Measurements from ENCODE around the gene ANKH. TPM values are rescaled to one million over a fixed set of nuclear protein-coding genes. Genes with fewer than 3 reads are reported as not detected.
A peak's percentile ranks its signal among the peaks of the same experiment; 100 is the strongest.

Gene ANKH
- total and polyA plus RNA-seq, 2 of the 13 experiments (the other 11 are each of a cell fraction or from before 2014, with no cell fraction given): 25.0 to 36.0 TPM

GRCh38 chr5:14668181-14668591 is 203.4 kb downstream of the ANKH start (continued):
- TF ChIP-seq BCL3 (CRISPR knock-in tag; IDR thresholded peaks at IDR 0.05) (no peak), ZNF761 (CRISPR knock-in tag; conservative IDR thresholded peaks at IDR 0.05) (no peak), SMC3 (IDR thresholded peaks at IDR 0.05; ENCODE audit: low read length) (no peak), PCBP1 (IDR thresholded peaks at IDR 0.05; ENCODE audit: borderline replicate concordance, low read depth, low read length) (no peak), ZNF75D (CRISPR knock-in tag; IDR thresholded peaks at IDR 0.05; ENCODE audit: borderline replicate concordance) (no peak), HNF4A (CRISPR knock-in tag; IDR thresholded peaks at IDR 0.05) (peak; percentile 37; the same call in 1 of the 2 replicates), ZNF160 (CRISPR knock-in tag; IDR thresholded peaks at IDR 0.05) (no peak), BRD4 (CRISPR knock-in tag; IDR thresholded peaks at IDR 0.05) (no peak), TARDBP (CRISPR knock-in tag; IDR thresholded peaks at IDR 0.05) (0 out of 2 replicates have a peak, but pooled peaks have one; percentile 25), RFX1 (IDR thresholded peaks at IDR 0.05) (no peak), SSRP1 (CRISPR knock-in tag; IDR thresholded peaks at IDR 0.05) (no peak), PATZ1 (CRISPR knock-in tag; IDR thresholded peaks at IDR 0.05) (peak; percentile 44; the same call in 1 of the 2 replicates), FOSL2 (CRISPR knock-in tag; IDR thresholded peaks at IDR 0.05) (no peak), ZNF841 (CRISPR knock-in tag; IDR thresholded peaks at IDR 0.05; ENCODE audit: borderline replicate concordance) (no peak), SNAPC4 (CRISPR knock-in tag; IDR thresholded peaks at IDR 0.05) (no peak), NFYC (CRISPR knock-in tag; IDR thresholded peaks at IDR 0.05) (no peak), MEIS1 (CRISPR knock-in tag; IDR thresholded peaks at IDR 0.05; ENCODE audit: borderline replicate concordance) (no peak), DNMT1 (CRISPR knock-in tag; IDR thresholded peaks at IDR 0.05) (no peak), ASH2L (IDR thresholded peaks at IDR 0.05; ENCODE audit: insufficient read length, low read depth, low read length) (peak; percentile 25), PAF1 (CRISPR knock-in tag; IDR thresholded peaks at IDR 0.05) (no peak), SOX6 (IDR thresholded peaks at IDR 0.05) (no peak), SOX6 (CRISPR knock-in tag; IDR thresholded peaks at IDR 0.05) (no peak), ZNF589 (CRISPR knock-in tag; conservative IDR thresholded peaks at IDR 0.05) (no peak), ZGPAT (CRISPR knock-in tag; IDR thresholded peaks at IDR 0.05) (no peak)
